Spleen (tissue), 11 donors: ENCODE data around the gene TSPO. TPM values are rescaled to one million over a fixed set of nuclear protein-coding genes. Genes with fewer than 3 reads are reported as not detected.
A peak's percentile ranks its signal among the peaks of the same experiment; 100 is the strongest.

ENCODE experiments used
- DNase-seq: peaks from one replicate; pipeline ENCODE4 v3.0.0-alpha.2; 2020
- H3K27ac ChIP-seq, 8 donors: fragments of 200-600 bp; sonication (generic) in 7 of 8; 1 replicate in 4 of 8; 2 replicates in 4 of 8; pipeline versions ENCODE4 v1.5.0 to v1.8.0; 2016 to 2021; ENCODE audit warnings: inconsistent platforms in 4 of 8, mild to moderate bottlenecking in 4 of 8, moderate library complexity in 1 of 8
- H3K27me3 ChIP-seq, 7 donors: fragments of 200-600 bp; sonication (generic) in 6 of 7; replicated peaks in 1 of 7; 1 replicate in 4 of 7; 2 replicates in 3 of 7; pipeline versions ENCODE4 v1.5.0 to v1.8.0; 2016 to 2021; ENCODE audit warnings: inconsistent platforms in 3 of 7, mild to moderate bottlenecking in 1 of 7
- H3K36me3 ChIP-seq, 6 donors: fragments of 200-600 bp; sonication (generic) in 5 of 6; 1 replicate in 4 of 6; 2 replicates in 2 of 6; pipeline versions ENCODE4 v1.5.0 to v1.8.0; 2016 to 2021; ENCODE audit warnings: inconsistent platforms in 2 of 6
- H3K4me1 ChIP-seq, 6 donors: fragments of 200-600 bp; sonication (generic) in 5 of 6; 1 replicate in 3 of 6; 2 replicates in 3 of 6; pipeline versions ENCODE4 v1.5.0 to v1.8.0; 2016 to 2021; ENCODE audit warnings: inconsistent platforms in 3 of 6
- H3K4me3 ChIP-seq, 8 donors: fragments of 200-600 bp; sonication (generic) in 7 of 8; 1 replicate in 4 of 8; 2 replicates in 4 of 8; pipeline versions ENCODE4 v1.5.0 to v1.8.0; 2016 to 2021; ENCODE audit warnings: inconsistent platforms in 4 of 8, mild to moderate bottlenecking in 4 of 8, moderate library complexity in 2 of 8
- H3K9me3 ChIP-seq, 8 donors: fragments of 200-600 bp; sonication (generic) in 7 of 8; 1 replicate in 4 of 8; 2 replicates in 4 of 8; pipeline versions ENCODE4 v1.5.0 to v1.8.0; 2016 to 2021; ENCODE audit warnings: inconsistent platforms in 4 of 8
- POLR2A ChIP-seq, 3 donors: fragments of 450-650 bp; IDR thresholded peaks; one replicate each; pipeline ENCODE4 v1.5.1; 2017; ENCODE audit warnings: antibody characterized with exemption in 3 of 3, mild to moderate bottlenecking in 1 of 3
- POLR2AphosphoS5 ChIP-seq, 3 donors: sonication (generic); formaldehyde crosslinking; IDR thresholded peaks; one replicate each; pipeline ENCODE4 v1.5.1; 2017; ENCODE audit warnings: antibody characterized with exemption in 3 of 3
- WGBS, 5 donors: extraction: QIAGEN DNeasy Blood & Tissue Kit in 3 of 5; methylation state at CpG; one replicate each; pipeline versions ENCODE4 v1.1.5 to v1.1.7; 2013 to 2018; 5-methylcytosine and 5-hydroxymethylcytosine counted together
- intact Hi-C: fragments of 100-400 bp; cut with DNase I; formaldehyde crosslinking; loops from one replicate; pipeline ENCODE4 v1.15.0; 2023; ENCODE audit warnings: low total_unique reads
- polyA plus RNA-seq, 3 donors: library from polyadenylated mRNA; stranded (reverse); fragments of 200-250 nt; gene quantifications; one replicate each; pipeline ENCODE4 v1.2.1, GENCODE V29; 2013
- total RNA-seq, 7 donors: library from RNA; depleted of rRNA in 3 of 7; stranded (reverse); fragments of >200 nt in 3 of 7; fragmentation: NEBNext Ultra II Directional in 4 of 7; extraction: Animal tissue kit (Norgen Biotek cat#: 25700) in 4 of 7; gene quantifications; one replicate each; pipeline versions ENCODE4 v1.1.0 to v1.2.1, GENCODE V29; 2016 to 2021
- TF ChIP-seq, protein P1 (sequence below), 11 experiments: fragments of 200-600 bp in 7 of 11; fragments of 450-650 bp in 4 of 11; sonication (generic) in 4 of 11; IDR thresholded peaks in 8 of 11; conservative IDR thresholded peaks in 3 of 11; 1 replicate in 7 of 11; 2 replicates in 4 of 11; pipeline versions ENCODE4 v1.4.0 to v1.8.0; 2016 to 2021; ENCODE audit warnings: antibody characterized with exemption in 11 of 11, inconsistent platforms in 4 of 11, mild to moderate bottlenecking in 1 of 11
- donor health status: healthy with polysubstance abuse.
- donor health status: DM: no; HTN: no; CAD: no; lungs with moderate emphysema.
- donor health status: DM: no; HTN: no; CAD: no.
- donor health status: Bipolar disorder and iron deficiency.
- donor health status: healthy.
- donor health status: DM: no; HTN: no; CAD: no.
- donor health status: DM: yes; HTN: yes; CAD: no.

Gene TSPO
- total and polyA plus RNA-seq, 10 donors = 90.1 to 596 (median 152) TPM

DNA sequence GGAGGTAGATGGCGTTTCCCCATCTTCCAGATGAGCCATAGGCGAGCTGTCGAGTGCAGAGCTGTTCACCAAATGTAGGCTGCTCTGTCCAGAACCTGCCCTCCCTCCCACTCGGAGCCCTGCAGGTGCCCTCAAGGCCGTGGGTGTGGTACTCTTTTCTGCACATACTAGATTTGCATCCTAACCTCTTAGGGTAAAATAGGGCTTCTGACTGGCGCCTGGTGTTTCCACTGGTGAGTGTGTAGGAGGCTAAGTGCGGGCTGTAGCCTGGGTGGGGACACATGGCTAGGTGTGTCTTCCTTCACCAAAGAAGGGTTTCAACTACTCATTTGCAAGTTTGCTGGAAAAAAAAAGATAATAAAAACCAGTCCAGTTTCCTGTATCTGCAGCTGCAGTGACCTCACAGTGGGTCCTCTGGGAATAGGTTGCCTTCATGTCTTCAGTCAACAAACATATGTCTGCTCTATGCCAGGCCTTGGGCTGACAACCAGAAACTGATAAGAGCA is 32.4 kb upstream of the TSPO start:
- H3K4me1 ChIP-seq = peaks cover 6 to 63% (median 37%) of the 10 kb centered on the region in 6 donors
- peak overlapping the region in 4 of 8 donors; percentile 0 to 47 (median 39) for H3K27ac ChIP-seq
- H3K36me3 ChIP-seq = no peaks in the 10 kb centered on the region
- peaks cover 0 to 60% (median 2%) of the 10 kb centered on the region in 7 donors for H3K27me3 ChIP-seq
- H3K4me3 ChIP-seq = no peak overlapping the region
- 30 to 62% (median 55%) methylated on average over 6 to 7 of the region's 7 CpGs for WGBS, 5 donors
- intact Hi-C loops = no loop called here
- H3K9me3 ChIP-seq = no peaks in the 10 kb centered on the region
- TF ChIP-seq POLR2AphosphoS5 (IDR thresholded peaks at IDR 0.05) = no peak
- TF ChIP-seq, protein P1, sequence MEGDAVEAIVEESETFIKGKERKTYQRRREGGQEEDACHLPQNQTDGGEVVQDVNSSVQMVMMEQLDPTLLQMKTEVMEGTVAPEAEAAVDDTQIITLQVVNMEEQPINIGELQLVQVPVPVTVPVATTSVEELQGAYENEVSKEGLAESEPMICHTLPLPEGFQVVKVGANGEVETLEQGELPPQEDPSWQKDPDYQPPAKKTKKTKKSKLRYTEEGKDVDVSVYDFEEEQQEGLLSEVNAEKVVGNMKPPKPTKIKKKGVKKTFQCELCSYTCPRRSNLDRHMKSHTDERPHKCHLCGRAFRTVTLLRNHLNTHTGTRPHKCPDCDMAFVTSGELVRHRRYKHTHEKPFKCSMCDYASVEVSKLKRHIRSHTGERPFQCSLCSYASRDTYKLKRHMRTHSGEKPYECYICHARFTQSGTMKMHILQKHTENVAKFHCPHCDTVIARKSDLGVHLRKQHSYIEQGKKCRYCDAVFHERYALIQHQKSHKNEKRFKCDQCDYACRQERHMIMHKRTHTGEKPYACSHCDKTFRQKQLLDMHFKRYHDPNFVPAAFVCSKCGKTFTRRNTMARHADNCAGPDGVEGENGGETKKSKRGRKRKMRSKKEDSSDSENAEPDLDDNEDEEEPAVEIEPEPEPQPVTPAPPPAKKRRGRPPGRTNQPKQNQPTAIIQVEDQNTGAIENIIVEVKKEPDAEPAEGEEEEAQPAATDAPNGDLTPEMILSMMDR (IDR thresholded peaks at IDR 0.05 in 8 of 11, conservative IDR thresholded peaks at IDR 0.05 in 3 of 11) = no peak
- TF ChIP-seq POLR2A (IDR thresholded peaks at IDR 0.05) = no peak
- no peak for DNase-seq

- Histone ChIP-seq H3K9me3 (no peaks in the 10 kb centered on the region), H3K27ac (no peak overlapping the region), H3K4me3 (no peak overlapping the region), H3K4me1 (peaks cover 0 to 51% (median 12%) of the 10 kb centered on the region in 6 donors), H3K27me3 (peaks cover 0 to 20% (median 0%) of the 10 kb centered on the region in 7 donors), H3K36me3 (peaks cover 0 to 10% (median 4%) of the 10 kb centered on the region in 6 donors)
- no peak for DNase-seq
- 57 to 79% (median 65%) methylated on average over 3 to 5 of the region's 5 CpGs for WGBS, 5 donors
- TF ChIP-seq POLR2AphosphoS5 (IDR thresholded peaks at IDR 0.05) = no peak
- TF ChIP-seq, protein P1 (IDR thresholded peaks at IDR 0.05 in 8 of 11, conservative IDR thresholded peaks at IDR 0.05 in 3 of 11) = no peak
- no peak for TF ChIP-seq POLR2A (IDR thresholded peaks at IDR 0.05)
- intact Hi-C loops = no loop called here
Measured at GRCh38 chr22:43126501-43127165, 24.7 kb upstream of the TSPO start.

GRCh38 chr22:43127166-43127908 is 24.0 kb upstream of the TSPO start:
- DNase-seq = no peak
- Histone ChIP-seq H3K9me3 (no peaks in the 10 kb centered on the region), H3K4me3 (no peak overlapping the region), H3K36me3 (peaks cover 0 to 18% (median 6%) of the 10 kb centered on the region in 6 donors), H3K27ac (no peak overlapping the region), H3K4me1 (peaks cover 0 to 50% (median 8%) of the 10 kb centered on the region in 6 donors), H3K27me3 (peaks cover 0 to 20% (median 0%) of the 10 kb centered on the region in 7 donors)
- intact Hi-C loops = no loop called here
- TF ChIP-seq POLR2A (IDR thresholded peaks at IDR 0.05) (no peak), POLR2AphosphoS5 (IDR thresholded peaks at IDR 0.05) (no peak)
- TF ChIP-seq, protein P1 (IDR thresholded peaks at IDR 0.05 in 8 of 11, conservative IDR thresholded peaks at IDR 0.05 in 3 of 11) = no peak
- WGBS, 5 donors = 84 to 89% (median 86%) methylated on average over 2 to 17 of the region's 17 CpGs

DNA sequence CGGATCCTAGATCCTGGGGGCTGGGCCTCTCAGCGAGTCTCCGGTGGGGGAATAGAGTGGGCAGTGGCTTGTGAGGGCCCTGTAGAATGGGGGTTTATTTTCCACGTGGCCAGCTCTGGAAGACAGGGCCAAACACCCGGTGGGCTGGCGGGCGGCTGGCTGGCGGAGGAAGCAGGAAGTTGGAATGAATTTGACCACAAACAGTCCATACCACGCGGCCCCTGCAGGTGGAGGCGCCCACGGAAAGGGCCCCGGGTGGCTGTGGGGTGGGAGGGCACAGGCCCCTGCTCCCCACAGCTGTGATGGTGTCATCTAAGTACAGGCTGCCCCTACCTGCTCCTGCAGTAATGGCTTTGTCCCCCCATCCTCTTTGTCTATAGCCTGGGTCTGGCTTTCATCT is 23.2 kb upstream of the TSPO start:
- peaks cover 0 to 25% (median 14%) of the 10 kb centered on the region in 6 donors for H3K36me3 ChIP-seq
- intact Hi-C loops = no loop called here
- H3K4me3 ChIP-seq = no peak overlapping the region
- TF ChIP-seq, protein P1 (IDR thresholded peaks at IDR 0.05 in 8 of 11, conservative IDR thresholded peaks at IDR 0.05 in 3 of 11) = no peak
- no peak for TF ChIP-seq POLR2A (IDR thresholded peaks at IDR 0.05)
- H3K4me1 ChIP-seq = peaks cover 0 to 45% (median 8%) of the 10 kb centered on the region in 6 donors
- H3K27me3 ChIP-seq = peaks cover 0 to 20% (median 0%) of the 10 kb centered on the region in 7 donors
- H3K9me3 ChIP-seq = no peaks in the 10 kb centered on the region
- H3K27ac ChIP-seq = no peak overlapping the region
- WGBS, 5 donors = 25 to 45% (median 25%) methylated on average over 12 to 13 of the region's 13 CpGs
- DNase-seq = no peak
